Adrenal gland (tissue), 12 donors: ENCODE measurements around the gene VSX2. TPM values are rescaled to one million over a fixed set of nuclear protein-coding genes. Genes with fewer than 3 reads are reported as not detected.
"Not testable (repeated sequence)": the region's sequence is repeated elsewhere in the genome, so short reads cannot be mapped to it uniquely, and the experiment has no call there.

Experiments used
- DNase-seq, 7 donors: peaks; one replicate each; pipeline ENCODE4 v3.0.0-alpha.2; 2019 to 2020
- H3K27ac ChIP-seq, 5 donors: fragments of 200-600 bp; sonication (generic) in 4 of 5; 1 replicate in 3 of 5; 2 replicates in 2 of 5; pipeline versions ENCODE4 v1.5.1 to v1.8.0; 2016 to 2020; ENCODE audit warnings: mild to moderate bottlenecking in 1 of 5
- H3K27me3 ChIP-seq: fragments of 200-600 bp; 2 replicates; pipeline ENCODE4 v1.8.0; 2021
- H3K36me3 ChIP-seq, 2 donors: fragments of 200-600 bp; replicated peaks in 1 of 2; 1 replicate in 1 of 2; 2 replicates in 1 of 2; pipeline versions ENCODE4 v1.5.1 to v1.8.0; 2018 to 2022
- H3K4me1 ChIP-seq, 2 donors: fragments of 200-600 bp; replicated peaks in 1 of 2; 1 replicate in 1 of 2; 2 replicates in 1 of 2; pipeline versions ENCODE4 v1.5.1 to v1.8.0; 2018 to 2021
- H3K4me3 ChIP-seq, 4 donors: fragments of 200-600 bp; sonication (generic) in 3 of 4; one replicate each; pipeline ENCODE4 v1.5.1; 2016 to 2018
- H3K9me3 ChIP-seq, 3 donors: fragments of 200-600 bp; sonication (generic) in 1 of 3; replicated peaks in 1 of 3; 1 replicate in 2 of 3; 2 replicates in 1 of 3; pipeline versions ENCODE4 v1.5.1 to v1.8.0; 2016 to 2021
- CTCF ChIP-seq, 6 experiments: fragments of 450-650 bp in 4 of 6; fragments of 200-600 bp in 2 of 6; sonication (generic) in 1 of 6; IDR thresholded peaks; 1 replicate in 5 of 6; 2 replicates in 1 of 6; pipeline versions ENCODE4 v1.5.1 to v1.8.0; 2016 to 2021; ENCODE audit warnings: antibody characterized with exemption in 6 of 6, mild to moderate bottlenecking in 2 of 6, moderate library complexity in 1 of 6
- POLR2A ChIP-seq, 2 donors: fragments of 450-650 bp; IDR thresholded peaks; one replicate each; pipeline ENCODE4 v1.6.1; 2017; ENCODE audit warnings: antibody characterized with exemption in 2 of 2, mild to moderate bottlenecking in 2 of 2, moderate library complexity in 1 of 2
- WGBS, 4 donors: extraction: QIAGEN DNeasy Blood & Tissue Kit in 2 of 4; methylation state at CpG; one replicate each; pipeline versions ENCODE4 v1.1.5 to v1.1.7; 2013 to 2017; 5-methylcytosine and 5-hydroxymethylcytosine counted together
- intact Hi-C, 2 donors: fragments of 100-400 bp; cut with DNase I; formaldehyde crosslinking; loops; one replicate each; pipeline versions ENCODE4 v1.14.1 to v1.15.0; 2022 to 2023
- polyA plus RNA-seq, 3 donors: library from polyadenylated mRNA; stranded (reverse); fragments of 200-250 nt in 2 of 3; fragments of 350-450 nt in 1 of 3; fragmentation: Illumina TruSeq in 1 of 3; extraction: RNeasy Lipid Tissue Mini Kit (QIAGEN cat#74804) in 1 of 3; gene quantifications; one replicate each; pipeline ENCODE4 v1.2.3, GENCODE V29; 2013 to 2014
- total RNA-seq, 9 donors: library from RNA; depleted of rRNA in 4 of 9; stranded (reverse); fragments of >200 nt in 4 of 9; fragments of 120-200 nt in 1 of 9; fragmentation: NEBNext Ultra II Directional in 1 of 9; extraction: Animal tissue kit (Norgen Biotek cat#: 25700) in 1 of 9; gene quantifications; one replicate each; pipeline versions ENCODE4 v1.1.0 to v1.2.4, GENCODE V29; 2013 to 2023
- donor health status: healthy with polysubstance abuse.
- donor health status: Bipolar disorder and iron deficiency.
- donor health status: DM: yes; HTN: yes; CAD: no.
- donor health status: DM: no; HTN: no; CAD: no.
- donor health status: DM: no; HTN: no; CAD: no.
- donor health status: DM: yes; HTN: yes; CAD: no.

VSX2 gene
- total and polyA plus RNA-seq, 12 donors = not detected

- intact Hi-C loops = no loop called here
- H3K9me3 ChIP-seq = no peaks in the 10 kb centered on the region
- no peak overlapping the region for H3K27ac ChIP-seq
- no peak for DNase-seq
- H3K36me3 ChIP-seq = no peaks in the 10 kb centered on the region
- WGBS, 4 donors = 71 to 80% (median 79%) methylated on average over 12 to 13 of the region's 13 CpGs
- no peak for TF ChIP-seq POLR2A (IDR thresholded peaks at IDR 0.05)
- TF ChIP-seq CTCF (IDR thresholded peaks at IDR 0.05) = no peak
- H3K4me3 ChIP-seq = no peak overlapping the region
- H3K4me1 ChIP-seq = no peaks in the 10 kb centered on the region
- H3K27me3 ChIP-seq = no peaks in the 10 kb centered on the region
These were observed 26.2 kb downstream of the VSX2 start for GRCh38 chr14:74265301-74265965.

- intact Hi-C loops = no loop called here
- Histone ChIP-seq H3K27me3 (no peaks in the 10 kb centered on the region), H3K27ac (no peak overlapping the region), H3K4me3 (no peak overlapping the region), H3K36me3 (no peaks in the 10 kb centered on the region), H3K4me1 (no peaks in the 10 kb centered on the region), H3K9me3 (no peaks in the 10 kb centered on the region)
- DNase-seq = no peak
- WGBS, 4 donors = 42 to 71% (median 59%) methylated on average over 2 to 3 of the region's 3 CpGs
- no peak for TF ChIP-seq POLR2A (IDR thresholded peaks at IDR 0.05)
- TF ChIP-seq CTCF (IDR thresholded peaks at IDR 0.05) = no peak
These were observed 28.3 kb downstream of the VSX2 start for GRCh38 chr14:74267588-74267987.

- H3K9me3 ChIP-seq, H3K27ac ChIP-seq, H3K4me1 ChIP-seq, H3K27me3 ChIP-seq, intact Hi-C loops, H3K36me3 ChIP-seq, H3K4me3 ChIP-seq: not testable (repeated sequence)
- WGBS, 4 donors = 60 to 66% (median 63%) methylated on average over 14 of the region's 14 CpGs
- DNase-seq = peak in 4 of 7 donors; percentile 28 to 43 (median 34)
These were observed 31.3 kb downstream of the VSX2 start for GRCh38 chr14:74270382-74271177.

GRCh38 chr14:74271365-74271764 lies 32.1 kb downstream of the VSX2 start:
- H3K4me3 ChIP-seq = no peak overlapping the region
- no peaks in the 10 kb centered on the region for H3K36me3 ChIP-seq
- H3K27me3 ChIP-seq = no peaks in the 10 kb centered on the region
- TF ChIP-seq CTCF (IDR thresholded peaks at IDR 0.05) (no peak), POLR2A (IDR thresholded peaks at IDR 0.05) (no peak)
- H3K27ac ChIP-seq = no peak overlapping the region
- 92 to 100% (median 95%) methylated on average over 1 of the region's 1 CpG for WGBS, 4 donors
- no peaks in the 10 kb centered on the region for H3K9me3 ChIP-seq
- no peaks in the 10 kb centered on the region for H3K4me1 ChIP-seq
- intact Hi-C loops = no loop called here
- DNase-seq = no peak
